NCI-H2196 treated with DMSO at 0.1 percent for 48 hours (cell line): ENCODE results near the gene CD300LD.
"Not testable (repeated sequence)": the region's sequence is repeated elsewhere in the genome, so short reads cannot be mapped to it uniquely, and the experiment has no call there.

ENCODE experiments used
- DNase-seq: peaks from one replicate; lab custom pipeline; 2025; ENCODE audit not compliant: unreplicated experiment; lab: John Stamatoyannopoulos, UW

The CD300LD gene

GRCh38 chr17:74592087-74592990 is at the start of gene CD300LD:
CD300LD (minus strand) TSS chr17:74592283; CDS start chr17:74592202, 81 bp downstream.
- no peak for DNase-seq

GRCh38 chr17:74641224-74641957 is 49.3 kb upstream of the CD300LD start:
- DNase-seq = no peak

- DNase-seq = no peak
These were observed 47.6 kb upstream of the CD300LD start for GRCh38 chr17:74639704-74640151.

GRCh38 chr17:74637926-74638325 is 45.8 kb upstream of the CD300LD start:
- no peak for DNase-seq

GRCh38 chr17:74637265-74637664 is 45.2 kb upstream of the CD300LD start:
- DNase-seq = no peak

GRCh38 chr17:74636541-74637085 is 44.5 kb upstream of the CD300LD start:
- DNase-seq = not testable (repeated sequence)

GRCh38 chr17:74635418-74635817 is 43.3 kb upstream of the CD300LD start:
- no peak for DNase-seq

- DNase-seq = no peak
These were observed 41.2 kb upstream of the CD300LD start for GRCh38 chr17:74633326-74633725.

GRCh38 chr17:74632617-74633016 is 40.5 kb upstream of the CD300LD start:
- no peak for DNase-seq

- DNase-seq = no peak
These were observed 39.7 kb upstream of the CD300LD start for GRCh38 chr17:74631468-74632450.

- DNase-seq = not testable (repeated sequence)
These were observed 38.2 kb upstream of the CD300LD start for GRCh38 chr17:74630251-74630650.

GRCh38 chr17:74625661-74626060 is 33.6 kb upstream of the CD300LD start:
- no peak for DNase-seq

GRCh38 chr17:74624131-74624530 is 32.0 kb upstream of the CD300LD start:
- no peak for DNase-seq

- DNase-seq = no peak
These were observed 31.6 kb upstream of the CD300LD start, which contains the start of gene CD300E for GRCh38 chr17:74623693-74624093. CD300E (minus strand) TSS chr17:74623738; CDS start chr17:74623621, 117 bp downstream.

- no peak for DNase-seq
These were observed 27.1 kb upstream of the CD300LD start for GRCh38 chr17:74619077-74619673.

GRCh38 chr17:74618451-74618850 is 26.4 kb upstream of the CD300LD start:
- DNase-seq = no peak

- DNase-seq = no peak
These were observed 24.6 kb upstream of the CD300LD start for GRCh38 chr17:74616696-74617095.

- no peak for DNase-seq
These were observed 20.0 kb upstream of the CD300LD start for GRCh38 chr17:74612046-74612445.

- no peak for DNase-seq
These were observed 18.0 kb upstream of the CD300LD start for GRCh38 chr17:74610108-74610507.

GRCh38 chr17:74608511-74608910 is 16.4 kb upstream of the CD300LD start:
- DNase-seq = no peak
